GM19395 (cell line): Measurements from ENCODE around the gene PPTC7.
"Not testable (repeated sequence)": the region's sequence is repeated elsewhere in the genome, so short reads cannot be mapped to it uniquely, and the experiment has no call there.

Experiments
- ATAC-seq: cut with Tn5 transposase; IDR thresholded peaks from one replicate; pipeline ENCODE4 v1.9.1; 2021; ENCODE audit warnings: mild to moderate bottlenecking, moderate library complexity; ENCODE audit not compliant: unreplicated experiment

PPTC7 gene

GRCh38 chr12:110583137-110584059, at the start of gene PPTC7:
Gene PPTC7, minus strand, starts transcription at chr12:110583318. Its CDS starts 287 bp downstream, at chr12:110583031.
- peak; percentile 79 for ATAC-seq

DNA sequence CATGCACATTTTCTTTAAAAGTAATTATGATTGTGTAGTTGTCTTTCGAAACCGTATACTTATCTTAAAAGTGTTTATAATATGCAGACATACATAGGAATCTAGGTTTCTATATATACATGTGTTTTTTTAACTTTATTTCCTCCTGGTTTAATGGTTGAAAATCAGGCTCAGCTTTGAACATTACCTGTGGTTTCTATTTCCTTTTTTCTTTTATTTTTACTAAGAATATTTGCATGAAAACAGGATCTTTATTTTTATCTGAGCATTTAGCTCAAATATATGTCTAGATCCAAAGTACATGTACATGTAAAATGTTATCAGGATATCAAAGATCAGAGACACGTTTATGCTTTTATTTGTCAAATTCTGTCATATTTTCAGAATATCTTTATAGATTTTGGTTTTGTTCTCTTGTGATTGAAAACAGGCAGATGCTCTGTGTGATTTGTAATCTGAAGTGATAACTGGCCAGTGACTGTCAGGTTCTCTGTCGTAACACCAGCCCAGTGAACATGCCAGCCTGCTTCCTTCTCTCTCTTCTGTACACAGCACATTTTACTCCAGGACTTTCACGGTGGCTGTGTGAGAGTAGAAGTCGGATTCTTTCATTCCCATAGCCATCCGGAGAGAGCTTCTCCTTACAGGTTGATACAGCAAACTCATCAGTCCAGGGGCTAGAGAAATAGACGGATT, 44.5 kb upstream of the PPTC7 start:
- no peak for ATAC-seq

GRCh38 chr12:110622582-110622981, 39.5 kb upstream of the PPTC7 start:
- ATAC-seq = no peak

GRCh38 chr12:110619534-110619953, 36.4 kb upstream of the PPTC7 start:
- ATAC-seq = peak; percentile 61

GRCh38 chr12:110616471-110617115, 33.5 kb upstream of the PPTC7 start:
- no peak for ATAC-seq

GRCh38 chr12:110615171-110615570, 32.1 kb upstream of the PPTC7 start:
- no peak for ATAC-seq

- ATAC-seq = peak; percentile 89
These were observed 30.9 kb upstream of the PPTC7 start, which contains the start of gene TCTN1 for GRCh38 chr12:110613771-110614684. Gene TCTN1, plus strand, starts transcription at chr12:110614129. Its CDS starts 54 bp downstream, at chr12:110614183.

DNA sequence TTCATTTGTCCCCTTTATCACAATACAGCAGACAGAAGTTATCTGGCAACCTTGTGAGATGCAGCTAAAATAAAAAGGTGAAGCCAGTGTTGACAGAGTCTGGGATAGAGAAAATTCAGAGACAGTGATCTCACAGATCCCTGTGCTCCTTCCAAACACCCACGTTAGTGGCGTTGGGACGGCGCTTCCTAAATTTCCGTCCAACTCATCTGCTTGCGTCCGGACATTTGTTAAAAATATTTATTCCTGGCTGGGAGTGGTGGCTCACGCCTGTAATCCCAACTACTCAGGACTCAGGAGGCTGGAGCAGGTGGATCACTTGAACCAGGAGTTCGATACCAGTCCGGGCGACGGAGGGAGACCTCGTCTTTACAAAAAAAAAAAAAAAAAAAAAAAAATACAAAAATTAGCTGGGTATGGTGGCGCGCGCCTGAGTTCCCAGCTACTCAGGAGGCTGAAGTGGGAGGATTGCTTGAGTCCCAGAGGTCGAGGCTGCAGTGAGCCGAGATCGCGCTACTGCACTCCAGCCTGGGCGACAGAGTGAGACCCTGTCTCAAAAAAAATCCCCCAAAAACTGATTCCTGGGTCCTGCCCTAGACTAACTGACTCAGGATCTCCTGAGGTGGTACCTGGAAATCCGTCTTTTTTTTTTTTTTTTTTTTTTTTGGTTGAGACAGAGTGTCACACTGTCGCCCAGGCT, 30.1 kb upstream of the PPTC7 start:
- no peak for ATAC-seq

GRCh38 chr12:110606253-110606611, 23.1 kb upstream of the PPTC7 start:
- ATAC-seq = no peak

- ATAC-seq = not testable (repeated sequence)
These were observed 19.1 kb upstream of the PPTC7 start for GRCh38 chr12:110602085-110602814.

GRCh38 chr12:110600254-110600653, 17.1 kb upstream of the PPTC7 start:
- ATAC-seq = no peak

GRCh38 chr12:110599334-110599733, 16.2 kb upstream of the PPTC7 start:
- ATAC-seq = no peak

DNA sequence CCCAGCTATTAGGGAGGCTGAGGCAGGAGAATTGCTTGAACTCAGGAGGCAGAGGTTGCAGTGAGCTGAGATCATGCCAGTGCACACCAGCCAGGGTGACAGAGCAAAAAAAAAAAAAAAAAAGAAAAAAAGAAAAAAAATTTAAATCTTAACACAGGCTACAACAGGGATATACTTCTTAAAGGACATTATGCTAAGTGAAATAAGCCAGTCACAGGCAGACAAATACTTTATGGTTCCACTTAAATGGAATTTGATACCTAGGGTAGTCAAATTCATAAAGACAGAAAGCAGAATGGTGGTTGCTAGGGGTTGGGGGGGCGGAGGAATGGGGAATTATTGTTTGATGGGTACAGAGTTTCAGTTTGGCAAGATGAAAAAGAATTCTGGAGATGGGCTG, 14.8 kb upstream of the PPTC7 start:
- ATAC-seq = no peak

GRCh38 chr12:110592919-110593318, 9.8 kb upstream of the PPTC7 start:
- not testable (repeated sequence) for ATAC-seq

GRCh38 chr12:110592078-110592477, 9.0 kb upstream of the PPTC7 start:
- ATAC-seq = no peak

DNA sequence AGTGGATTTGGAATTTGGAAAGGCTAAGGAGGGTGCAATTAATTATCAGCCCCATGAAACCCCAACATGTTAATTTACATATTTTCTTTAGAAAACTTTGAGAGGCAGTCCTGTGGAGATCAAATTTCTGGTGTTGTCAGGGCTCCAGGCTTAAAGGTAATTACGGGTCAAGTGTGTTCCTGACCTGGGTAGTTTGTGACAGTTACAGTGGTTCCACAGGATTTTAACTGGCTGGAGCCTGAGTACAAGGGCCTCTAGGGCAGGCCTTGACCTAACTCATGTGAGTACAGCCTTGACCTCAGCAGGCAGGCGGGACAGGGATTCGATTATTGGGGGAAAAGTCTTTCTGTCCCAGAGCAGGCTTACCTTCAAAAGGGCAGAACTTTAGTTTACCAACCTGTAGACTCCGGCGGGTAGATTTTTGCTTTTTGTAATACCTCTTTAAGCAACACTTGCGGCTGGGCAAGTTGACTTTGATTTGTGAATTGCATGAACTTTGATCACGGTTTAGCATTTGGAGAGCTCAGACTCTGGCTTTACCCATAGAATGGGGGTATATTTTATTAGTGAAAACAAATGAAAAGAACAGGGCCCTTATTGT, 8.4 kb upstream of the PPTC7 start:
- no peak for ATAC-seq

DNA sequence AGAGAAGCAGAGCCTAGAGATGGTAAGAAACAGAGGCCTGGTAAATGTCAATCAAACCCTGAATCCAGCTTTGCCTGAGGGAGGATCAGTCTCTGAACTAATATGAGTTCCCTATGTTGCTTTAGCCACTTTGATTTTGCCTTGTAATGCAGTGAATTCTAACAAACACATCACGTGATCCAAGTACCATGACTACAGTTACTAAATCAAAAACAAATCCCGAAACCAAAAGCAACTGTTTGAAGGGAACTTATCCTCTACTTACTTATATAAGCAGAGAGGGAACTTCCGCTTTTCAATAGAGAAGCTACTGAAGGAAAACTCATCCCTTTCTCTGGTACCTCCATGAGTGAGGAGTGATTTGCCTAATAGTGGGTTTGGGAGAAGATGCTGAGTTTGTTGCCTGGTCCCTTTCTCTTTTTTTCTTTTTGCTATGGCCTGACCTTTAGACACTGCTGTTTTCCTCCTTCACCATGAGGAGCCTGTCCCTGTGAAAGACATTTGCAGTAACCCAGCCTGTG, 7.7 kb upstream of the PPTC7 start:
- ATAC-seq = peak; percentile 86

DNA sequence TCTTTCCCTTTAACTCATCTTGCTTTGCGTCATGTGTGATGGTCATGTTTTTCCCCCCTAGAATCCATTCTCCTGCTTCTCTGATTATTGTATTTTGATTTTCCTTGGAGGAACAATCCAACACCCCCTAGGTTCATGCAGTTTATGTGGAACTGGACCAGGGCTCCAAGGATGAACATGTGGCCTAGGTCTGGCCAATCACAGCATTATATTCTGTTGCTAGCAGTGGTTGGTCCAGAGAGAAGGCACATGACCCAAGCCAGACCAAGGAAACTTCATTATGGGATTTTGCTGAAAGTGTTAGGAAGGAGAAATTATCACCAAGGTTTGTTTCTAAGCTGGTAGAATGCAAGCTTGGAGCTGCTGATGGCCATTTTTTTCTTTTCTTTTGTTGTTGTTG, 6.9 kb upstream of the PPTC7 start:
- ATAC-seq = no peak
